ENCODE results near the gene ALCAM. TPM values are rescaled to one million over a fixed set of nuclear protein-coding genes. Genes with fewer than 3 reads are reported as not detected.
A peak's percentile ranks its signal among the peaks of the same experiment; 100 is the strongest.

ALCAM gene
- total RNA-seq, 1 experiment from 2014 or later, result 98.4 TPM

DNA sequence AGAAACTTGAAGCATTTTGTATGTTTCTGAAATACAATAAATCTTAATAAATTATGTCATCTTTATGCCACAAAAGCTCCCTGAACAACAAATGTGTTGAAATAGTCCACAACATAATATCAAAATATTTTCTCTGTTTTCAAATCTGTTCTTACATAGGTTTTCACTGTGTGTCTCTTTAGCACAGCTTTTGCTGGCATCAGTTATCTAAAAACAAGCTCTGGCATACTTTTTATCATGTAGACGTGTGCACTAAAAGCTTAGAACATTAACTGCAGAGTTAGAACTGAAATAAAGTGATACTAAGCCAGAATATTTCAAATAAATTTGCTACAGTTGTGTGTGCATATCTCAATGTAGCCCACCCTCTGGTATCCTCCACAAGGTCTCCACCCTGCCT lies 41.8 kb upstream of the ALCAM start:
- CTCF ChIA-PET, result no interaction called here
- POLR2A ChIA-PET, result no interaction called here
- TF ChIP-seq, protein P1, sequence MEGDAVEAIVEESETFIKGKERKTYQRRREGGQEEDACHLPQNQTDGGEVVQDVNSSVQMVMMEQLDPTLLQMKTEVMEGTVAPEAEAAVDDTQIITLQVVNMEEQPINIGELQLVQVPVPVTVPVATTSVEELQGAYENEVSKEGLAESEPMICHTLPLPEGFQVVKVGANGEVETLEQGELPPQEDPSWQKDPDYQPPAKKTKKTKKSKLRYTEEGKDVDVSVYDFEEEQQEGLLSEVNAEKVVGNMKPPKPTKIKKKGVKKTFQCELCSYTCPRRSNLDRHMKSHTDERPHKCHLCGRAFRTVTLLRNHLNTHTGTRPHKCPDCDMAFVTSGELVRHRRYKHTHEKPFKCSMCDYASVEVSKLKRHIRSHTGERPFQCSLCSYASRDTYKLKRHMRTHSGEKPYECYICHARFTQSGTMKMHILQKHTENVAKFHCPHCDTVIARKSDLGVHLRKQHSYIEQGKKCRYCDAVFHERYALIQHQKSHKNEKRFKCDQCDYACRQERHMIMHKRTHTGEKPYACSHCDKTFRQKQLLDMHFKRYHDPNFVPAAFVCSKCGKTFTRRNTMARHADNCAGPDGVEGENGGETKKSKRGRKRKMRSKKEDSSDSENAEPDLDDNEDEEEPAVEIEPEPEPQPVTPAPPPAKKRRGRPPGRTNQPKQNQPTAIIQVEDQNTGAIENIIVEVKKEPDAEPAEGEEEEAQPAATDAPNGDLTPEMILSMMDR (IDR thresholded peaks at IDR 0.05; ENCODE audit: unreplicated experiment), result no peak
- Mint-ChIP-seq H3K27ac (ENCODE audit: low read depth, unreplicated experiment) (no peak overlapping the region), H3K4me3 (ENCODE audit: unreplicated experiment) (no peak overlapping the region), H3K36me3 (ENCODE audit: insufficient read depth, unreplicated experiment) (no peaks in the 10 kb centered on the region), H3K27me3 (ENCODE audit: insufficient read depth, unreplicated experiment) (no peaks in the 10 kb centered on the region), H3K9me3 (ENCODE audit: unreplicated experiment) (no peaks in the 10 kb centered on the region), H3K4me1 (ENCODE audit: insufficient read depth, unreplicated experiment) (peaks cover 13% of the 10 kb centered on the region)
- no TSS peak for BruUV-seq (replicated peaks)
- no peak for DNase-seq (ENCODE audit: unreplicated experiment)
- intact Hi-C loops (cut with micrococcal nuclease), result no loop called here

DNA sequence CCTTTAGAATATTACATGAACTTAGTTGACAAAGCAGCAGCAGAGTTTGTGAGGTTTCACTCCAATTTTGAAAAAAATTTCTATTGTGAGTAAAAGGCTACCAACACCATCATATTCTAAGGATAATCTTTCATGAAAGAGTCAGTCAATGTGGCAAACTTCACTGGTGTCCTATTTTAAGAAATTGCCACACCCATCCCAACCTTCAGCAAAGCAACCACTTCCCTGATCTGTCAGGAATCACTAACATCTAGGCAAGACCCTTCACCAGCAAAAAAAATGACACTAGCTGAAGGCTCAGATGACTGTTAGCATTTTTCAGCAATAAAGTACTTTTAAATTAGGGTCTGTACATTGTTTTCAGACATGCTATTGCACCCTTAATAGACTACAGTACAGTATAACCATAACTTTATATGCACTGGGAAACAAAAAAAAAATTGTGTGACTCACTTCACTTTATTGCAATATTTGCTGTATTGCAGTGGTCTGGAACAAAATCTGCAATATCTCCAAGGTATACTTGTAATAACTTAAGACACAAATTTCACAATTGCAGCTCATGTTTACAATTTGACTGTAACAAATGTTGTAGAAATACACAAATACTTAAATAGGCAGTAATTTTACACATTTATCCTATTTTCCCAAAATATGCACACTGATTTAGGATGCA lies 38.9 kb upstream of the ALCAM start:
- POLR2A ChIA-PET, result interaction anchor here (1.5 kb wide), 1 partner anchor 38 kb away, joined by 5 read pairs; the partner anchor contains the start of gene ALCAM
- CTCF ChIA-PET, result no interaction called here
- H3K4me3 Mint-ChIP-seq (ENCODE audit: unreplicated experiment), result no peak overlapping the region

DNA sequence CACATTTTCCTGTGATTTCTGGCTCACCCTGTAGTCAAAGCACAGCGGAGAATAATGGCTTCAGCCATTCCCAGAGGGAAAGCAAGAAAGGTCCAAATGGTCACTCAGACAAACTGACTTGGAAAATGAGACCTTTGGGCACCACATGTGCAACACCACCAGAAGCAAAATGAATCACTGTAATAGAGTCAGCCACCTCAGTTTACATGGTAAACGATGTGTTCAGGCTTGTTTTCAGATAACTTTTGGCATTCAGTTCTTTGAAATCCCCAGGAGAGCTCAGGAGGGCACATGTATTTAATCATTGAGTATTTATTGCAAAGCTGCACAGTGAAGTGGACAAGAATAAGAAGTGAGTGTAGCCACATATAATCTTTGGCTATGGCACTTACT lies 38.4 kb upstream of the ALCAM start:
- intact Hi-C loops (cut with micrococcal nuclease), result no loop called here

More for the DNA sequence above, 38.9 kb upstream of the ALCAM start:
- Mint-ChIP-seq H3K4me1 (ENCODE audit: insufficient read depth, unreplicated experiment) (peaks cover 12% of the 10 kb centered on the region), H3K27me3 (ENCODE audit: insufficient read depth, unreplicated experiment) (no peaks in the 10 kb centered on the region), H3K9me3 (ENCODE audit: unreplicated experiment) (peaks cover 7% of the 10 kb centered on the region), H3K27ac (ENCODE audit: low read depth, unreplicated experiment) (no peak overlapping the region), H3K36me3 (ENCODE audit: insufficient read depth, unreplicated experiment) (no peaks in the 10 kb centered on the region)
- no TSS peak for BruUV-seq (replicated peaks)
- intact Hi-C loops (cut with micrococcal nuclease), result no loop called here
- DNase-seq (ENCODE audit: unreplicated experiment), result peak; percentile 65
- TF ChIP-seq, protein P1 (IDR thresholded peaks at IDR 0.05; ENCODE audit: unreplicated experiment), result no peak

DNA sequence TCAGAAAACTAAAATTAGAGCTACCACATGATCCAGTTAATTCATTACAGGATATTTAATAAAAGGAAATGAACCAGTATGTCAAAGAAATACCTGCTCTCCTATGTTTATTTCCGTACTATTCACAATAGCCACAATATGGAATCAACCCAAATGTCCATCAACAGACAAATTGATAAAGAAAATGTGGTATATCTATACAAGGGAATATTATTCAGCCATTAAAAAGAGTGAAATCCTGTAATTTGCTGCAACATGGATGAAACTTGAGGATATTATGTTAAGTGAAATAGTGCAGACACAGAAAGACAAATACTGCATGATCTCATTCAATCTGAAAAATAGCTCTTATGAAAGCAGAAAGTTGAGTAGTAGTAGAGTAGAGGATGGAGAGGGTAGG lies 33.7 kb upstream of the ALCAM start:
- peaks cover 7% of the 10 kb centered on the region for H3K9me3 Mint-ChIP-seq (ENCODE audit: unreplicated experiment)
- ChIA-PET POLR2A (no interaction called here), CTCF (no interaction called here)
- H3K4me1 Mint-ChIP-seq (ENCODE audit: insufficient read depth, unreplicated experiment), result peaks cover 7% of the 10 kb centered on the region
- no peak overlapping the region for H3K4me3 Mint-ChIP-seq (ENCODE audit: unreplicated experiment)
- H3K27me3 Mint-ChIP-seq (ENCODE audit: insufficient read depth, unreplicated experiment), result no peaks in the 10 kb centered on the region
- no TSS peak for BruUV-seq (replicated peaks)
- TF ChIP-seq, protein P1 (IDR thresholded peaks at IDR 0.05; ENCODE audit: unreplicated experiment), result no peak
- DNase-seq (ENCODE audit: unreplicated experiment), result no peak
- H3K27ac Mint-ChIP-seq (ENCODE audit: low read depth, unreplicated experiment), result no peak overlapping the region
- no peaks in the 10 kb centered on the region for H3K36me3 Mint-ChIP-seq (ENCODE audit: insufficient read depth, unreplicated experiment)
- intact Hi-C loops (cut with micrococcal nuclease), result no loop called here

More for the DNA sequence above, 38.4 kb upstream of the ALCAM start:
- TF ChIP-seq, protein P1 (IDR thresholded peaks at IDR 0.05; ENCODE audit: unreplicated experiment), result no peak
- Mint-ChIP-seq H3K4me3 (ENCODE audit: unreplicated experiment) (no peak overlapping the region), H3K27ac (ENCODE audit: low read depth, unreplicated experiment) (no peak overlapping the region), H3K9me3 (ENCODE audit: unreplicated experiment) (peaks cover 7% of the 10 kb centered on the region), H3K4me1 (ENCODE audit: insufficient read depth, unreplicated experiment) (peaks cover 7% of the 10 kb centered on the region), H3K36me3 (ENCODE audit: insufficient read depth, unreplicated experiment) (no peaks in the 10 kb centered on the region), H3K27me3 (ENCODE audit: insufficient read depth, unreplicated experiment) (no peaks in the 10 kb centered on the region)
- ChIA-PET POLR2A (interaction anchor here (1.5 kb wide), 1 partner anchor 37 kb away, joined by 5 read pairs; the partner anchor contains the start of gene ALCAM), CTCF (no interaction called here)
- DNase-seq (ENCODE audit: unreplicated experiment), result peak; percentile 71
- no TSS peak for BruUV-seq (replicated peaks)

Data from MCF 10A (cell line).